ENCODE data around the gene TBC1D21. TPM values are rescaled to one million over a fixed set of nuclear protein-coding genes. Genes with fewer than 3 reads are reported as not detected.

The TBC1D21 gene
- total and polyA plus RNA-seq, 9 of the 15 experiments (the other 6 are each of a cell fraction or from before 2014, with no cell fraction given): not detected

GRCh38 chr15:73915082-73915481, 41.7 kb downstream of the TBC1D21 start (continued):
- TF ChIP-seq CUX1 (CRISPR knock-in tag; IDR thresholded peaks at IDR 0.05) (no peak), PHF20 (IDR thresholded peaks at IDR 0.05; ENCODE audit: partially characterized antibody) (no peak), PREB (CRISPR knock-in tag; IDR thresholded peaks at IDR 0.05) (no peak), RBM25 (IDR thresholded peaks at IDR 0.05; ENCODE audit: low read depth, low read length, severe bottlenecking) (no peak)

GRCh38 chr15:73918784-73919183, 45.4 kb downstream of the TBC1D21 start:
- no peak overlapping the region for H3K27ac ChIP-seq (ENCODE audit: extremely low read depth, low read depth, low read length)
- intact Hi-C loops (cut with micrococcal nuclease): no loop called here
- CTCF ChIA-PET (ENCODE audit: low intra/inter-chr PET ratio): no interaction called here
- H3K4me2 ChIP-seq (ENCODE audit: insufficient read depth, low read length): no peak overlapping the region
- no peak for FAIRE-seq
- ATAC-seq: no peak
- DNase-seq (ENCODE audit: extremely low read depth in 1 of 4, low spot score in 3 of 4): no peak
- POLR2A ChIA-PET: interaction anchor here (1.0 kb wide), 1 partner anchor 19 kb away, joined by 3 read pairs; no protein-coding TSS in a partner anchor
- peaks cover 0 to 10% of the 10 kb centered on the region in 2 experiments; a peak in 1 of 5 replicates for H3K27me3 ChIP-seq (ENCODE audit: control insufficient read depth in 2 of 2, insufficient read depth in 2 of 2, low read length in 2 of 2)
- no peak overlapping the region for H3K4me3 ChIP-seq
- no TSS peak for BruUV-seq (replicated peaks)
- no peaks in the 10 kb centered on the region for H3K9me3 ChIP-seq (replicated peaks; ENCODE audit: control insufficient read depth, insufficient read depth, low read depth, low read length)
- H3K9ac ChIP-seq (ENCODE audit: insufficient read depth in 1 of 2, low read depth in 2 of 2, low read length in 2 of 2): no peak overlapping the region
- H4K20me1 ChIP-seq (replicated peaks; ENCODE audit: control insufficient read depth, insufficient read depth, low read length): no peaks in the 10 kb centered on the region
- H3K9me1 ChIP-seq (ENCODE audit: control insufficient read depth, insufficient read depth, low read length): no peaks in the 10 kb centered on the region
- peaks cover 0 to 4% of the 10 kb centered on the region in 2 experiments; a peak in 2 of 5 replicates for H3K4me1 ChIP-seq (replicated peaks in 1 of 2; ENCODE audit: control insufficient read depth in 2 of 2, insufficient read depth in 2 of 2, low read length in 2 of 2)
- in situ Hi-C loops (cut with MboI): no loop called here
- H2AFZ ChIP-seq (ENCODE audit: low read depth, low read length): no peak overlapping the region
- 3% methylated on average over 3 of the region's 3 CpGs for WGBS (ENCODE audit: insufficient coverage, low coverage, missing lambda C conversion rate)
- H3K36me3 ChIP-seq (ENCODE audit: control insufficient read depth, insufficient read depth, low read length): no peaks in the 10 kb centered on the region
- no peaks in the 10 kb centered on the region for H3K79me2 ChIP-seq (ENCODE audit: control insufficient read depth, insufficient read depth, low read length)
- TF ChIP-seq HNRNPUL1 (IDR thresholded peaks at IDR 0.05; ENCODE audit: low read length) (no peak), ZNF277 (CRISPR knock-in tag; IDR thresholded peaks at IDR 0.05; ENCODE audit: borderline replicate concordance) (no peak), SIN3B (IDR thresholded peaks at IDR 0.05; ENCODE audit: low read depth) (no peak), ESRRB (CRISPR knock-in tag; IDR thresholded peaks at IDR 0.05; ENCODE audit: borderline replicate concordance) (no peak), MAX (CRISPR knock-in tag; IDR thresholded peaks at IDR 0.05) (no peak), ZNF639 (CRISPR knock-in tag; conservative IDR thresholded peaks at IDR 0.05 in 1 of 2, IDR thresholded peaks at IDR 0.05 in 1 of 2) (no peak), ZNF507 (tag; conservative IDR thresholded peaks at IDR 0.05) (no peak)

Data from K562 (cell line).